ENCODE measurements around the gene FAHD2A. TPM values are rescaled to one million over a fixed set of nuclear protein-coding genes. Genes with fewer than 3 reads are reported as not detected.
"Not testable (repeated sequence)": the region's sequence is repeated elsewhere in the genome, so short reads cannot be mapped to it uniquely, and the experiment has no call there.

FAHD2A gene
- total RNA-seq, 4 donors from 2014 or later: 4.4 to 62.4 (median 27.1) TPM

DNA sequence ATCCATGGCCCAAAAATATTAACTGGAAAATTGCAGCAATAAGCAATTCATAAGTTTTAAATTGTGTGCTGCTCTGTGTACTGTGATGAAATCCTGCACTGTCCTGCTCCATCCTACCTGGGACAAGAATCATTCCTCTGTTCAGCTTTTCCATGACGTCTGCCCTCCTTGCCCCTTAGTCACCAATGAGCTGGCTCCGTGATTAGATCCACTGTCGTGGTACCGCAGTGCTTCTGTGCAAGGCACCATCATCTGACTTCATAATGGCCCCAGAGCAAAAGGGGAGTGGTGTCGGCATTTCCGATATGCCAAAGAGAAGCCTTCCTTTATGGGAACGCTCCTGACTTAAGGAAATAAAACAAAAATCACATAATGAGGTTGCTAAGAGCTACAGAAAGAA lies 3.4 kb upstream of the FAHD2A start:
- H3K4me3 ChIP-seq: no peak overlapping the region
- H3K9me3 ChIP-seq: no peaks in the 10 kb centered on the region
- no peak for TF ChIP-seq POLR2A (IDR thresholded peaks at IDR 0.05)
- TF ChIP-seq, protein P1, sequence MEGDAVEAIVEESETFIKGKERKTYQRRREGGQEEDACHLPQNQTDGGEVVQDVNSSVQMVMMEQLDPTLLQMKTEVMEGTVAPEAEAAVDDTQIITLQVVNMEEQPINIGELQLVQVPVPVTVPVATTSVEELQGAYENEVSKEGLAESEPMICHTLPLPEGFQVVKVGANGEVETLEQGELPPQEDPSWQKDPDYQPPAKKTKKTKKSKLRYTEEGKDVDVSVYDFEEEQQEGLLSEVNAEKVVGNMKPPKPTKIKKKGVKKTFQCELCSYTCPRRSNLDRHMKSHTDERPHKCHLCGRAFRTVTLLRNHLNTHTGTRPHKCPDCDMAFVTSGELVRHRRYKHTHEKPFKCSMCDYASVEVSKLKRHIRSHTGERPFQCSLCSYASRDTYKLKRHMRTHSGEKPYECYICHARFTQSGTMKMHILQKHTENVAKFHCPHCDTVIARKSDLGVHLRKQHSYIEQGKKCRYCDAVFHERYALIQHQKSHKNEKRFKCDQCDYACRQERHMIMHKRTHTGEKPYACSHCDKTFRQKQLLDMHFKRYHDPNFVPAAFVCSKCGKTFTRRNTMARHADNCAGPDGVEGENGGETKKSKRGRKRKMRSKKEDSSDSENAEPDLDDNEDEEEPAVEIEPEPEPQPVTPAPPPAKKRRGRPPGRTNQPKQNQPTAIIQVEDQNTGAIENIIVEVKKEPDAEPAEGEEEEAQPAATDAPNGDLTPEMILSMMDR (IDR thresholded peaks at IDR 0.05): no peak
- H3K36me3 ChIP-seq: no peaks in the 10 kb centered on the region
- H3K4me1 ChIP-seq: peaks cover 0 to 3% of the 10 kb centered on the region in 2 donors
- no peak overlapping the region for H3K27ac ChIP-seq
- no peak for DNase-seq
- intact Hi-C loops (cut with DNase I; ENCODE audit: low total_unique reads): no loop called here
- no peaks in the 10 kb centered on the region for H3K27me3 ChIP-seq

DNA sequence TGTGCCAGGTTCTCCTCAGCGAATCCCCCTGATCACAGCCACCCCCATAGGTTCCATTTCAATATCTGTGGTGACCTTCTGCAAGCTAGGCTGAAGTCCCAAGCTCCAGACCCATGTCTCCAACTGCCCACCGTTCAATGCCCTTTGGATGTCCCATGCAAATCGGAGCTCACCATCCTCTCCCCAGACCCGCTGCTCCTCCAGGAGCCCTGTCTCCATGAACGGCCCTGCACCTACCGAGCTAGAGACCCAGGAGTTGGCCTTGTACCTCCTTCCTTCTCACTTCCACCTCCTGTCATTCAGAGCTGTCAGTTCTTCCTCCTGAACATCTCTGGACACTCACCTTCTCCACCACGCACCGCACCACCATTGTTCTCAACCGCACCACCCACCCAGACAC lies 1.0 kb upstream of the FAHD2A start:
- intact Hi-C loops (cut with DNase I; ENCODE audit: low total_unique reads): no loop called here
- Histone ChIP-seq H3K9me3 (no peaks in the 10 kb centered on the region), H3K36me3 (no peaks in the 10 kb centered on the region), H3K4me3 (peak overlapping the region in 1 of 2 donors; percentile 95), H3K27ac (no peak overlapping the region), H3K27me3 (no peaks in the 10 kb centered on the region), H3K4me1 (peaks cover 0 to 3% of the 10 kb centered on the region in 2 donors)
- no peak for DNase-seq
- TF ChIP-seq, protein P1 (IDR thresholded peaks at IDR 0.05): no peak
- TF ChIP-seq POLR2A (IDR thresholded peaks at IDR 0.05): no peak

DNA sequence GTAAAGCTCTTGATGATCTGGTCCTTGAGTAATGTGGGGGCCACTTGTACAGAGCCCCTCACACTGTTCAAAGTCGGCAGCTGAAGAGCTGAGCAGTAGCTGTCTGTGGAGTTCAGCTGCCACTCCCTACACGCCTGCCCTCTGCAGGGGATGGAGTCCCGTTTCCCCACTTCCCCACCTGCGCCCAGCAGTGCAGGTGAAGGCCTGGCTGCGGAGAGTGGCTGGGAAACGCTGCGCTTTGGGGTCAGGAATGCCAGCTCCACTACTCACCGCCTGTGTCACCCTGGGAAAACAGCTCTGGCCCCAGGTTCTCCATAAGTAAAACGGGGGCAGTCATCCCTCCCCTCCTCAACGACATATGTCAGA lies 521 bp upstream of the FAHD2A start:
- Histone ChIP-seq H3K27ac (peak overlapping the region; percentile 69 to 84), H3K4me3 (peak overlapping the region; percentile 94 to 95)
- H3K27me3 ChIP-seq; H3K4me1 ChIP-seq; H3K9me3 ChIP-seq; DNase-seq; intact Hi-C loops (cut with DNase I; ENCODE audit: low total_unique reads); H3K36me3 ChIP-seq: not testable (repeated sequence)

DNA sequence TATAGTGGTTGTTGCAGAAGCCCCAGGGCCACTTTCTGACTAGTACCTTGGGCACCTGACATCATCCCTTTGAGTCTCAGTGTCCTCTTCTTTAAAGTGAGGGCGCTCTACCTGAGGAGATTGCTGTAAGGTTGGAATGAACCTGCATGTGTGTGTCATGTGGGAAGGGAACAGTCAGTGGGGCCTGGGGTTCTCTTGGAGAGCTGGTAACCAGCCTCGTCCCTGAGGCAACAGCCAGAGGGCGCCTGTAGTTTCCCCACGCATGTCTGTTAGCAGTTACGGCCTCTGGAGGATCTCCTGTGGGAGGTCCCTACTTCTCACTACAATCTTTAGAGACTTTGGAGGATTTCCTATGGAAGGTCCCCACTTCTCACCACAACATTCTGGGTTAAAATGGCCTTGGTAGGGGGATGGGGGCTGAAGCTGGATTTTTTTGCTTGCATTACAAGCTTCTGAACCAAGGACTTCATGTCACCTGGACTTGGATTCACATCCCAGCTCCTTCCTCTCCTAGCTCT lies 755 bp downstream of the FAHD2A start:
- DNase-seq; H3K27me3 ChIP-seq; intact Hi-C loops (cut with DNase I; ENCODE audit: low total_unique reads); H3K4me1 ChIP-seq; H3K36me3 ChIP-seq; H3K9me3 ChIP-seq: not testable (repeated sequence)
- Histone ChIP-seq H3K27ac (peak overlapping the region; percentile 69 to 84), H3K4me3 (peak overlapping the region; percentile 94 to 95)
- TF ChIP-seq, protein P1 (IDR thresholded peaks at IDR 0.05): peak in 1 of 4 experiments; percentile 11

DNA sequence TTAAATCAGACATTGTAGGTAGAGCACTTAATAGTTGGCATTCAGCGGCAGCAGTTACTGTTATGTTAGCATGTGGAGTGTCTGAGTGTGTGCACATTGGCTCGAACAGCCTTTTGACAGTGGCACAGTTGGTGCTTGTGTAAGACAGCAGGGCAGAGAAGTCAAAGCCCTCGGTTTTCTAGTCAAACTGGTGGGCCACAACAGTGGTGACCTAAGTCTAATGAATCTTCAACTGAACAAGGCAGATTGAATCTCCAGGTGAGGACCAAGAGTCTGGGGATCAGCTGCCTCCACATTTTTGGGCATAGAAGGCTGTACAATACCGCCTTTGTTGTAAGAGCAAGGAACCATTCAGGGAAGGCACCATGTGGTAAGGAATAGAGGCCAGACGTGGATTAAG lies 1.3 kb downstream of the FAHD2A start:
- H3K9me3 ChIP-seq; DNase-seq; H3K27me3 ChIP-seq; intact Hi-C loops (cut with DNase I; ENCODE audit: low total_unique reads); H3K4me3 ChIP-seq; H3K36me3 ChIP-seq; H3K4me1 ChIP-seq; H3K27ac ChIP-seq: not testable (repeated sequence)

DNA sequence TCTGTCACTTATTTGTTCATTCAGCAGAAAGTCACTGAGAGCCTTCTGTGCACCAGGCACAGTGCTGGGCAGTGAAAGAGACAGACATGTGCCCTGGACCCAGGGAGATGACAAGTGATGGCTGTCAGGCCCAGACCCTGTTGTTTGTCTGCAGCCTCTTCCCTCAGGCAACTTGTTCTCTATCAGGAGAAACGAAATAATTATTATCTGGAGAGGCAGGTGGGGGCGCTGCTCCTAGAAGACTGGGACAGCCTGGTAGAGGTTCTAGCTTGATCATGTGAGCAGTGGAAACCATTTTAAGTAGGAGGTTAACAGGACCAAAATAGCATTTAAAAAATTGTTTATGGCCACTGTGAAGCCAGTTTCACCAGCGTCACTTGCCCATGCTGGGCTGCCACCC lies 2.2 kb downstream of the FAHD2A start:
- H3K27ac ChIP-seq; DNase-seq; H3K4me3 ChIP-seq; H3K9me3 ChIP-seq; H3K36me3 ChIP-seq; H3K4me1 ChIP-seq; H3K27me3 ChIP-seq; intact Hi-C loops (cut with DNase I; ENCODE audit: low total_unique reads): not testable (repeated sequence)

DNA sequence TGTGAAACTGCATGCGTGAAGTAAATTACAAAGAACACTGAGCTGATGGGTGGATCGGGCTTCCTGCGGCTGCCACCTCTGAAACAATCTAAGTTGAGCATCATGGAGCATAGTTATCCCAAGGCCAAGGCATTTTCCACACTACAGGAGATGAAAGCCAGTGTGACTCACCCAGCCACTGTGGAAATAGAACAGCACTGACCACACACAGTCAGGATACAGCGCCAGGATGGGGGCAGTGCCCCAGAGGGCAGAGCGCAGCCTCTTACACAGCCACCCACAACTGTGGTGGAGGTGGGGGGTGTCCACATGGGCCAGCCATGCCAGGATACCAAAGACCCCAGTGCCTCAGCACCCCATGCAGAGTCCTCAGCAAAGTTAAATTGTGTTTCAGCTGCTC lies 8.7 kb downstream of the FAHD2A start:
- intact Hi-C loops (cut with DNase I; ENCODE audit: low total_unique reads); H3K4me3 ChIP-seq; H3K4me1 ChIP-seq; H3K27ac ChIP-seq; H3K9me3 ChIP-seq; H3K36me3 ChIP-seq; H3K27me3 ChIP-seq; DNase-seq: not testable (repeated sequence)
